AG08395 (cell line): ENCODE measurements around the gene FHOD1.

Source experiments
- DNase-seq: peaks from one replicate; pipeline ENCODE4 v3.0.0; 2012; ENCODE audit warnings: mixed read lengths, low spot score

The FHOD1 gene

DNA sequence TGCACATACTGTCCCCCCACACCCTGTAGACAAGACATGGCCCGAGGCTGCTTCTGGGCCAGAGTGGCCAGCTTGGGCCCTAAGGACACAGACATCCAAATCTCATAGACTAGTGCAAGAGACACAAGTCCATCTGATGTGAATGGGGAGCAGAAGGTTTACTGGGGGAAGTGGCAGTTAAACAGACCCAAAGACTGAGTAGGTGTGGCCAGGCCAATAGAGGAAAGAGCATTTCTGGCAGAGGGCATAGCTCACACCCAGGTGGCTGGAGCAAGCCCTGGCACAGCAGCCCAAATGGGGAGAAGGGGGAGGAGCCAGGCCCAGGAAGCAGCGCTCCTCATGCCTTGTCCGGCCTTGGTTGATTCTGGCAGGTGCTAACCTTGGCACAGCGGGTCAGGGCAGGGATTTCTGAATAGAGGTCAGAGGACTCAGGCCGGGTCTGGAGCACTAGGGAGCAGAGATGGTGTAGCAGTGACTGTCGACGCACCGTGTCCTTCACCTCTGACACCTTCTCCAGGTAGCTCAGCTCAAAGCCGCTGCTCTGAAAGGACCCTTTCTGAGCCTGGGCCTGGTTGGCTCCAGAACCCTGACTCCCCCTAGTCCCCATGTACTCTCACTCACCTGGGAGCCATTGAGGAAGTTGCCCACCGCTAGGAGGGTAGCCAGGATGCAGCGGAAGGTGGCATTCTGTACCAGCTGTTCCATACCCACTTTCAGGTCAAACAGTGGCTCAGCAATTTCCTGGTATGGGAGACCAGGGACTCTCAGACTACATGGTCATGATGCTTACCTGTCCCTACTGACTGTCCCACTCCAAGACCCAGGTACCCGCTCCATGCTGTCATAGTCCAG is 16.2 kb downstream of the FHOD1 start:
- no peak for DNase-seq

DNA sequence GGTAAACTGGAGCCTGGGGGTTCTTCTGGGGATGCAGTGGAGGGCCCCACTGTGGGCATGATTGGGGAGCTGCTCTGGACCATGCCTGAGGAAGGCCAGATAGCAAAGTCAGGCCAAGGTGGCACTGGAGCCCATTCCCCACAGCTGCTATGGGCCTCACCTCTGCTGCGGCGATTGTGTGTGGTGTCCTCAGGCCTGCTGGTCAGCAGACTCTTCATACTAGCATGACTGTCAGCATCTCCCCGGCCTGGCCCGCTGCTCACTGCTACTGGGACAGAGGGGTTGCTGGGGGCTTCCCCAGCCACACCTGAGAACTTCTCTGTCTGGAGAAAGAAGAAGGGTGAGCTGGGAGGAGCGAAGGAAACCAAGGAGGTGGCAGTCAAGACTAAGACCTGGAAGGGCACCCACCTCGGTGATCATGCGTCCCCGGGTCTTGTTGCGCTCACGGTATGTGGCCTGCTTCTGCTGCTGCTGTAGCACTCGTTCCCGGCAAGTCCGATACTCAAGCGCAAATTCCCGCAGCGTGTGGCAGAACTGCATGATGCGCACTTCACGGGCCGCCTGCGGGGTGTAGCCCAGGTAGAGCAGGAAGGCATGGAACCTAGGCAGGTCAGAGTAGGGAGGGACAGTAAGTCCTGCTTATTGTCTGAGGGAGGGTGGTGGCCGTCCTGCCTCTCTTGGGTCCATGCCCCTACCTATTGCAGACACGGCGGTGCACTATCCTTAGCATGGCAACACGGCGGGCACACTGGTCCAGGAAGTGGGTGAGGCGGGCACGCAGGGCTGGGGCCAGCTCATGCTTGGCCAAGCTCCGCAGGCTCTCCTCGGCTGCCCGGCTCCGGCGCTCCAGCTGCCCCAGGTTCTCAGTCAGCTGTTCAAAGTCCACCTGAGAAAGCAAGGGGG is 17.1 kb downstream of the FHOD1 start:
- DNase-seq: no peak

DNA sequence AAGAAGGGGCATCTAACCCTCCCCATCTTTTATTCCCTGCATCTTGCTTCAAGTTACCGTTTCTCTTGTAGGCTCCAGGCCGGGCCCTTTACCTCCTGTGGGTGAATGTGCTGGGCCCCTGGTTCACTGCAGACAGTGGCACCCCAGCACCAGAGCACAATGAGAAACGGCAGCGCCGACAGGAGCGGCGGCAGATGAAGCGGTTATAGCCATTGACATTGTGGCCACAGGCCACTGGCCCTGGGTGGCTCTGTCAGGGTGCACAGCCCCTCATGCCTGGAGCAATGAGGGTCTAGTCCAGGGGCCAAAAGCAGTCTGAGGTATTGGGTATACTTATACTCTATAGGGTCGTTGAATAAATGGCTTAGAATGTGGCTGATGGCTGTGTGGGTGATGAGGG is 18.4 kb downstream of the FHOD1 start:
- DNase-seq: no peak

DNA sequence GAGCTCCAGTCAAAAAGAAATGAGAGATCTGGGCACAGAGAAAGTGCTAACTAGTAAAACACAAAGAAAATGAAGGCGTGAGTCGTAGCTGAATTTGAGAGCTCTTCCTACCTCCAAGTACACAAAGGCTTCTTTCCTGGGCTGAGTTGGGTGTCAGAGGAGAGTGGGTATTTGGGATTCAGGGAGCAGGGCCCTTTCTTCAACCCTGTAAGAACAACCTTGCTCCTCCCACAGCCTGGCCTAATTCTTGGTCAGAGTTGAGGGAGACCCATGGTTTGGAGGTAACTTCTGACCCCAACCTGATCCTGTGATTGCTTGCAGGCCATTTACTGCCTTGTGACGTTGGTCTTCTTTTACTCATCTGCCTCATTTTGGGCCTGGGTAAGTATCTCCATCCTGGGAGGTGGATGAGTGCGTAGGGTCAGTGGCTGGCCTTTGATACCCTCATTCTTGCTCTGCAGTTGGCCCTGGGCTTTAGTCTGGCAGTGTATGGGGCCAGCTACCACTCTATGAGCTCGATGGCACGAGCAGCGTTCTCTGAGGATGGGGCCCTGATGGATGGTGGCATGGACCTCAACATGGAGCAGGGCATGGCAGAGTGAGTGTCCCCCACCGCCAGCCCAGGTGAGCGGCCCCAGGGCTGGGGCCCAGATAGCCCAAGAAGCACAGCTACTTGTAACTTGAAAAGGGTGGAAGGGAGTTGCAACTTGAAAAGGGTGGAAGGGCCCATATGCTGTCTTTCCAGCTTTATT is 19.1 kb downstream of the FHOD1 start:
- no peak for DNase-seq

DNA sequence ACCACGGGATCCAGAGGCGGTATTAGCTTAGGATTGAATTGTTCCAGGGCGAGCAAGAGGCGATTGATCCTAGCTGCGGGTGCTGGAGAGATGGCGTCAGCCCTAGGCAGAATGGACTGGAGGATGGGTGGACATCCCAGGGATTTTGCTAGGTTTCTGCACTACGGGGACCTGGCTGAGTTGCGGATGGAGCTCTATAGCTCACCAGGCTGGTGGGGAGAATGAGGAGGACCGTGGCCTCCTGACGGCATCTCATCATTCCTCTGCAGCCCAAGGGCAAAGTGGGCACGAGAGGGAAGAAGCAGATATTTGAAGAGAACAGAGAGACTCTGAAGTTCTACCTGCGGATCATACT is 19.7 kb downstream of the FHOD1 start:
- DNase-seq: no peak

DNA sequence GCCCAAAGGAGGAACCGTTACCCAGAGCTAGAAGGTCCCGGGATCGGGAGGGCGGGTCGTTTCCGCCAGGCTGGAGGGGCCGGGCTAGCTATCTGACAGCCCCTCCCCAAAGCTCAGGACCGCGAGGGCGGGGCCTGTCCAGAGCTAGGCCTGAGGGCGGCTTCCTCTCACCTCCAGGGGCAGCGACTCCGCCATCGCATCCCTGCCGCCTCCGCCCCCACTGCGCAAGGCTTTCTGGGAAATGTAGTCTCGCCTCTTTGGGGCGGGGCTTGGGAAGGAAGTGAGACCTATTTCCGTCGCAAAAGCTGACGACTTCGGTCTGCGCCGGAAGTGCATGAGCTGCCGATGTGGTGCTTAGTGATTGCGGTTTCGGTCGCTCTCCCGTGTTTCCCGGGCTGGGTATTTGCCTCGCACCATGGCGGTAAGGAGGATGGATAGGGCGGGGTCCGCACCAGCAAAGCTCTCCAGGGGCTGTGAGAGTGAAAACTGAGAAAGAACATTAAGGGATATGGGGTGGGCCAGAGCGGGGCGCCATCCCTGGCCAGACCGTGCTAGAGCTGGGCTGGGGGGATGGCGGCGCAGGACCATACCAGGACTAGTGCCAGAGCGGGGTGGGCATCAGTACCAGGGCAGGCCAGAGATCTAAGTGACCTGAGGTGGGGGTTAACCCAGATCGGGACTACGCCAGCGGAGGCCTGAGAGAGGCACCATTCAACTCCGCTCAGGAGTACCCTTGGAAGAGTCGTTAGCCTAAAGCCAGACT is 20.3 kb downstream of the FHOD1 start, which contains the start of gene TMEM208:
TMEM208 (plus strand) TSS at position 327 of the 763 bp plus-strand sequence; CDS start at position 416, 89 bp downstream.
- DNase-seq: peak; percentile 98

DNA sequence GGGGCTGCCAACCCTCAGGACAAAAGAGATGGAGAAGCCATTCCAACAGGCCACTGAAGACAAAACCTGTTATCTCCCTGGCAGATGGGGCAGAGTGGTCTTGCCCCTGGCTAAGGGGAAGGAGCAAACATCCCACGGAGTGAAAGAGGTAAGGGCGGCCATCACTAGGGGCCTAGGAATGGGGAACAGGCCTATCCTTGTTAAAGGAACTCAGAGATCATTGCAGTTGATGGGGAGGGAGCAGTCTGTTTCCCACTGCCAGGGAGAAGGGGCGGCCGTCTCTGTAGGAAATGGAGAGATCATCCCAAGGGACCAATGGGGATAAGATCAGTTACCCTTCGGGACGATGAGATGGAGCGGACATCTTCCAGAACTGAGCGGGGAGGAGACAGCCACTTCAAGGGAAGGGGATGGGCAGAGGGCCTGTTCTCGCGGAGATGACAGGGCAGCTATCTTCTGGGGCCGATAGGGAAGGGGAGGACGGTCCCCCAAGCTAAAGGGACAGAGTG is 20.9 kb downstream of the FHOD1 start:
- DNase-seq: no peak

DNA sequence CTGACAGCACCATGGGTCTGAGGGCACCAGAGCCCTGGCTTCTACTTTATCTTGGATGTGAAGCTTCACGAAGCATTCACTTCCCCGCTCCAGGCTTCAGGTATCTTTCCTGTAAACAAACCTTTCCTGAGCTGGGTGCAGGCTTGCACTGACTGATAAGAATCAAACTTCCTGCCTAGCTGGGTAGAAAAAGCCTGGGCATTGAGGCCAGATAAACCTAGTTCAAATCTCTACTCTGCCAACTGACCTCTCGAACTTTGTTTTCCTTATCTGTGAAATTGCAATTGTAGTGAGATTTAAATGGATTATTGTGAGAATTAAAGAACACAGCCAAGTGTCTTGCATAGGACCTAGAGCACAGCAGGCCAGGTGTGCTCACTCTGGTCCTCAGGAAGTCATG is 23.3 kb downstream of the FHOD1 start:
- DNase-seq: no peak

DNA sequence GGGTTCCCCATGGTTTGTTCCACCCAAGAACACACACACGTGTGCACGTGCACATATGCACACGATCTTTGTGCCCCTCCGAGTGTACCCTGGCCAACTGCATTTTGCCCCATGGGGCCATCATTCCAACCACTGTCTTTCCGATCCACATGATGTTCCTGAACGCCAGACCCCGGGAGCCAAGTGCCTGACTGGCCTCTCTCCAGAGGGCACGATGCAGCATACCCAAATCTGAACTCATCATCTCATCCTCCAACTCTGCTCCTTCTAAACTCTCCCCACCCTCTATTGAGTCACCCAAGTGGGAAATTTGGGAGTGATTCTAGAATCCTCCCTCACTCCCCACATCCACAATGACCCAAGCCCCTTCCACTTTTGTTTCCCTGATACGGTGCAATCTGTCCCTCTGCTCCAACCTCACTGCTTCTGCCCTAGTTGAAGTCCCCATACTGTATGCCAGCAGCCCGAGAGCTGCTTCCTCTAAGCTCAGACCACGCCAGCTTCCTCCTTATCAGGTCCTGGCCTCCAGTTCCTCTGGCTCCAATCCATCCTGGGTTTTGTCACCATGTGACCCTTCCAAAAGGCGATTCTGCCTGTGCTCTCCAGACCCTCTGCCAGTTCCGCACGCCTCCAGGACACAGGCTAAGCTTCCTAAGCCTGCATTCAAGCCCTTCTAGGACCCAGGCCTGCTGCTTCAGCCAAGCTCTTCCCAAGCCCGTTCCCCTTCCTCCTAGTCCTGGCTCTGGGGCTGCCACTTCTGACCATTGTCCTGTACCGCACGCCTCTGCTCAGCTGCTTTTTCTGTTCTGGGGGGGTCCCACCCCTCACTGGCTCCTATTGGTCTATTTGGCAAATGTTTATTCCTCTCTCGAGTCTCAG is 30.4 kb downstream of the FHOD1 start:
- no peak for DNase-seq

DNA sequence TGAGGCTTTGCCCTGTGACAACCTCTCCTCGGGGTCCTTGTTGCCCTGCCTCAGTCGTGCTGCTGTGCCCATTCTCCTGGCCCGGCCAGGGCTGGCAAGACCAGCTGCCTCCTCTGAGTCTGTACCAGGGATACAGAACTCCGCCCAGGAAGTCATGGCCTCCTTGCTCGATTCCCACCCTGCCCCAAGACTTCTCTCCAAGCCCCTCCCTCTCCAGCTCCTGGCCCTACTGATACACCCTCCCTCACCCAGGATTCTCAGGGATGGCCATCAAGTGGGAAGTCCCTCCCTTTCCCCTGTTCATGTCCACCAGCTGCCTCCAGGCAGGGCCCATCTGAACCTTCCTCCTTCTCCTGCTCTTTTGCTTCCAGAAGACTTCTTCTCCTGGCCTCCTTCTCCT is 31.6 kb downstream of the FHOD1 start:
- DNase-seq: no peak

DNA sequence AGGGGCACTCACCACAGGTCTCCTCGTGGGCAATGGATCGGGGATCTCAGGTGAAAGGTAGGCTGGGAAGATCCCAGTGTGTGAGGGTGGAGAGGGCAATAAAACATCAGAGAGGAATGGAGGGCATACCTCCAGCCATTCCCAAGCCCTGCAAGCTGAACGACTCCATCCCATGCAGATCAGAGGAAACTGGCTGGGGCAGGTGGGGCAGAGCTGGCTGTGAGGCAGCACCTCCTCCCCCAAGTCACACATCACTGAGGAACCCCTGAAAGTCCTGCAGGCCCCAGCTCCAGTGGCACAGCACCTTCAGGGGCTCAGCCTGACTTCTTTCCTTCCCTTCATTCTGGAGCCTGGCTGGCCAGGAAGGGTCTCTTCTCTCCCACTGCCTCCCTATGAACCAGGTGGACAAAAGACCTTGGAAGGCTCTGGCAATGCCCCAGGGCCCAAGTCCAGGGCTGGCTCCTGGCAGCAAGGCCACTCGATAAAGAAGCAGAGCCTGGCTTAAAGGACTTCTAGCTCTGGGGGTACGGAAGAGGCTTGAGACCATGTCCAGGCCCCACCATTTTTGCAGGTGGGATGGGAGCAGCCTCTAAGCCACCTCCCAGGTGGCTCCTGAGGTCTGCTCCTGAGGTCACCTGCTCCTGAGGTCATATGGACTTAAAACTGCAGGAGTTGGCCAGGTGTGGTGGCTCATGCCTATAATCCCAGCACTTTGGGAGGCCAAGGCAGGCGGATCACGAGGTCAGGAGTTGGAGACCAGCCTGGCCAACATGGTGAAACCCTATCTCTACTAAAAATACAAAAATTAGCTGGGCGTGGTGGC is 33.9 kb downstream of the FHOD1 start:
- DNase-seq: no peak

DNA sequence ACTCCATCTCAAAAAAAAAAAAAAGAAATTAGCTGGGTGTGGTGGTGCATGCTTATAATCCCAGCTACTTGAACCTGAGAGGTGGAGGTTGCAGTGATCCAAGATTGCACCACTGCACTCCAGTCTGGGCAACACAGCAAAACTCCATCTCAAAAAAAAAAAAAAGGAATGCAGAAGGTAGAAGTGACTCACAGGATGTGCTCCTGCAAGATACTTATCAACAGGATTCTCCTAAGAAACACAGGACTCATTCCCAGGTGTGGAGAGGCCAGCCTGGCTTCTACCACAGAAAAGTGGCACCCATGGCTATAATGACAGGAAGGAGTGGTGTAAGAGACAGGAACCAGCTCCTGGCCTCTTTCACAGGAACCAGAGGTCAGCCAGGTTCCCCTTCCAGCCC is 34.5 kb downstream of the FHOD1 start:
- no peak for DNase-seq

DNA sequence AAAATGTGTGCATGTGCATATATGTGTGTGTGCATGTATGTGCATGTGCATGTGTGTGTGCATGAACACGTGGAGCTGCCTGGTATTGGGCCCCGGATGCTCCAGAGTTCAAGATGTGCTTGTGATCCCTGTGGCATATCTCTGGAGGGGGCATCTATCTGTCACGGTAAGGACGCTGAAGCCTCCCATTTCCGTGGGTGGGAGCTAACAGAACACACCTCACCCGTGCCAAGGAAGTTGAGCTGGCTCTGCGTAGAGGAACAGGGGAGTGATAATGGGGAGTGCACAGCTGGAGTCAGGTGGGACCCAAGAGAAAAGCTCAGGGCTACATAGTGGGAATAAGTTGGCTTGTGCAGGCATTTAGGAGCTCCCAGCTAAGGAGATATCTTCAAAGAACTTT is 35.6 kb downstream of the FHOD1 start:
- no peak for DNase-seq

DNA sequence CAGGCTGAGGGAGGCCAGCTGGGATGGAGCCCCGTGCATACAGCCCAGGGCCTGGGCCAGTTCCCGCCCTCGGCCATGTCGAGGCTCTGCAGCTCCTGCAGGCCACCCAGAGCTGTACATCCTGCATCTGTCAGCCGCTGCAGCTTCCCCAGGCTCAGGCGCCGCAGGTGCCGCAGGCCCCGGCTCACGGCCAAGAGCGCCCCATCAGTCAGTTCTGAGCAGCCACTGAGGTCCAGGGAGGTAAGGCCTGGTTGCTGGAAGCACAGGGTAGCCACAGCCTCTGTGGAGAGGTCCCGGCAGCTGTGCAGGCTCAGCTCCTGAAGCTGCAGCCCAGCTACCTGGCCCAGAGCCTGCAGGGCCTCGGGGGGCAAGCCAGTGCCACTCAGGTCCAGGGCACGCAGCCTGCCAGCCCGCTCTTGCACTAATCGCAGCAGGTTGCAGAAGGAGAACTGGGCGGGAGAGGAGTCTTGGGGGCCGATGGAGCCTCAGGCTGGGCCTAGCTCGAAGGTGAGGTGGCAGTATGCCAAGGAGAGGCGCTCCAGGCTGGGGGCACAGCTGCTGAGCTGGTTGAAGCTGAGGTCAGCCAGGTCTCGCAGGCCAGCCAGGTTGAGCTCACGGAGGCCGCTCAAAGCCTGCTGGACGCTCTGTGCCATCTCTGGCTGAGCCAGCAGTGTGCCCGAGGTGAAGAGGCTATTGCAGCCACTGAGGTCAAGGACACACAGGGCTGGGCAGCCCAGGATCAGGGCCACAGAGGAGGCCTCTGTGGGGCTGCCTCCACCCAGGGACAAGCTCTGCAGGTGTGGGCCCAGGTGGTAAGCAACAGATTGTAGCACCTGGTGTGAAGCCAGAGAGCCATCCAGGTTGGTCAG is 37.0 kb downstream of the FHOD1 start:
- no peak for DNase-seq

DNA sequence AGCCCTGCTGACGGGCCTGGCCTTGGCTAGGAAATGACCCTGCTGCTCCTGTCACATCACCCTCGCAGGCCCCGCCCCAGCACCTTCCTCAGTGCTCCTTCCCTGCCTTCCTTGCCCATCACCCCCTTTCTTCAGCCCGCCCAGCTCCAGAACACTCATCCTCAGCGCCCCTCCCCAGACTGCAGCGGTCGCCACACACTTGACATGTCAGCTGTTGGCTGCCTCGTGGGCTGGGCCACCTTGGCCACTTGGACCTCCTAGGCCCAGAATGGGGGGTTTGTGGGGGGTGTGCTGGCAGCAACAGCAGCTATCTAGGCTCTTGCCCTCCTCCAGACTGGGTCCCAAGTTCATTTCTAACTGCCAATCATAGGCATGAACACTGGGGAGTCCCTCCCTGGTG is 37.7 kb downstream of the FHOD1 start:
- no peak for DNase-seq

DNA sequence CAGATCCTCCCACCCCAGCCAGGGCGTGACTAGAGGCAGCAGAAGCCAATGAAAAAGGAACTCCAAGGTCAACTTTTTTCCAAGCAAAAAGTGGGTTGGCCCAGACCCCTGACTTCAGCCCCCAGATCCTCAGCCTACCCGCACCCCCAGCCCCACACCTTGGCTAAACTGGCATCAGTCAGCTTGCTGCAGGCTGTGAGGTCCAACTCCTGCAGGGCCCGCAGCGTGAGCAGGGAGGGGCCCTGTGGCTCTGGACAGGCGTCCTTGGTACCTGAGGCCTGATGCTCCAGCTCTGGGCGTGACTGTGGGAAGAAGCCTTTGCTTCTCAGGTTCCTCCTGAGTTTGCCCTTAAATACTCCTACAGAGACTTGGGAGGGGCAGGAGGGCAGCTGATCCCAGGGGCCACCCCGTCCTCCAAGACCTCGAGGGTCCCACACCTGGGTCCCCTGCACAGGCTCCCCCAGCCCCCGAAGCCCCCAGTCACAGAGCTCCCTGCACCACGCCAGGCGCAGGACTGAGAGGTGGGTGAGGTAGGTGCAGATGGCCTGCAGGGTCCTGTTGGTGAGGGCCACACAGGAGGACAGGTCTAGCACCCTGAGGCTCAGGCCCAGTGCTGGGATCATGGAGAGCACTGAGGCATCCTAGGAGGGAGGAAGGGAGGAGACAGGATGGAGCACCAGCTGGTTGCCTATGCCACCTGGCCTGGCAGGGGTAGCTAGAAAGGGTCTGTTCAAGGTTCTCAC is 39.0 kb downstream of the FHOD1 start:
- no peak for DNase-seq

DNA sequence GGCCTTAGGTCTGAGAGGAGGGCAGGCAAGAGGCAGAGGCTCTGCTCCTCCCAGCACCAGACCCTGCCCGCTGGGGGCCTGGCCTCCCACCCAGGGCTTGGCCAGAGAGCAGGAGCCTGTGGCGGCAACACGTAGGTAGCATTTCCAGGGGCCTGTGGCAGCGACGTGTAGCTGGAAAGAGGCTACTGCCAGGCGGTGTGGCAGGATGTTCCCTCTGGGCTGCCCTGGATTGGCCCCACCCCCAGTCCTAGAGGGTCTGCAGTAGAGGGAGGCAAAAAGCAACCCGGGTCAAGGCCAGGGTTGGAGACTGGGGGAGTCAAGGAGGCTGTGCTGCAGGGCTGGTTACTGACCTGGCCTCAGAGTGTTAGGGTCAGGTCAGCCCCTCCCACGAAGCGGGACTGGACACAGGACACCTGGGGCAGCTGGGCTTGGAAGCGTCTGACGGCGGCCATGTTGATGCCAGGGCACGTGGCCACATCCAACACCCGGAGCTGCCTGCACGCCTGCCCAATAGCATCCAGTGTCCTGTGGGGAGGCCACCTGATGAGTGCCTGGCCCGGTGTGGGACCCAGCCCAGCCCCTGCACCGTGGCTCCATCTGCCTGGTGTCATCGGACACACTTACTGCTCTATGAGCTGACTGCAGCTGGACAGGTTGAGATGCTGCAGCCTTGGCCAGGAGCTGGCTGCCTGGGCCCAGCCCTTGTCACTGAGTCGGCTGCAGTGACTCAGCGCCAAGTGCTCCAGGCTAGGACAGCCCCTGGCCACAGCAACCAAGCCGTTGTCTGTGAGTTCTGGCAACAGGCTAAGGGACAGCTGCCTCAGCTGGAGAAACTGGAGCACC is 39.8 kb downstream of the FHOD1 start:
- DNase-seq: peak; percentile 84
